Islet of Langerhans (tissue), 1 donor: ENCODE data around the gene STK11.

Source experiments
- FAIRE-seq: peaks from one replicate; lab custom pipeline; 2011; peaks lifted over from hg19 to GRCh38; lab: Jason Lieb, UNC

STK11 gene

GRCh38 chr19:1251330-1252220 is 46.0 kb downstream of the STK11 start:
- FAIRE-seq: no peak

GRCh38 chr19:1252221-1252820 is 46.7 kb downstream of the STK11 start:
- FAIRE-seq: no peak

- no peak for FAIRE-seq
Measured at GRCh38 chr19:1252821-1253513, 47.4 kb downstream of the STK11 start.

GRCh38 chr19:1253514-1254080 is 48.0 kb downstream of the STK11 start:
- no peak for FAIRE-seq

GRCh38 chr19:1254081-1254527 is 48.5 kb downstream of the STK11 start:
- no peak for FAIRE-seq

GRCh38 chr19:1254530-1255185 is 49.1 kb downstream of the STK11 start:
- no peak for FAIRE-seq

GRCh38 chr19:1255186-1256161 is 49.9 kb downstream of the STK11 start:
- FAIRE-seq: no peak

- no peak for FAIRE-seq
Measured at GRCh38 chr19:1256646-1257474, 51.3 kb downstream of the STK11 start.

- no peak for FAIRE-seq
Measured at GRCh38 chr19:1257475-1258162, 52.0 kb downstream of the STK11 start.

- no peak for FAIRE-seq
Measured at GRCh38 chr19:1258163-1258492, 52.5 kb downstream of the STK11 start.

- FAIRE-seq: no peak
Measured at GRCh38 chr19:1258707-1259205, 53.2 kb downstream of the STK11 start.

GRCh38 chr19:1259206-1259875 is 53.8 kb downstream of the STK11 start:
- no peak for FAIRE-seq

GRCh38 chr19:1259876-1260748 is 54.5 kb downstream of the STK11 start:
- no peak for FAIRE-seq

- FAIRE-seq: no peak
Measured at GRCh38 chr19:1260749-1261537, 55.4 kb downstream of the STK11 start.

GRCh38 chr19:1261538-1261797 is 55.9 kb downstream of the STK11 start:
- FAIRE-seq: no peak

GRCh38 chr19:1261798-1262622 is 56.4 kb downstream of the STK11 start:
- FAIRE-seq: no peak
